HepG2 (cell line): Measurements from ENCODE around the gene PARD3. TPM values are rescaled to one million over a fixed set of nuclear protein-coding genes. Genes with fewer than 3 reads are reported as not detected.

Source experiments
- ATAC-seq: fragments of 200-7000 bp; cut with Tn5 transposase; 3 replicates; pipeline ENCODE4 v1.9.1; 2020; ENCODE audit warnings: mild to moderate bottlenecking, moderate library complexity
- BruUV-seq: library from RNA; stranded (reverse); fragments of 400-500 nt; replicated peaks from 2 replicates; lab custom pipeline; 2021; lab: Mats Ljungman, UMichigan
- CTCF ChIA-PET: fragments of 300-600 bp; formaldehyde crosslinking; extraction: SDS; loops from one replicate; lab custom pipeline; 2021; ENCODE audit warnings: low total read pairs, inconsistent platforms, low intra/inter-chr PET ratio; lab: Yijun Ruan, JAX
- POLR2A ChIA-PET: fragments of 350-600 bp; sonication (Branson Sonifier 250); formaldehyde crosslinking; loops from one replicate; lab custom pipeline; 2020; ENCODE audit warnings: antibody characterized with exemption, inconsistent platforms; lab: Yijun Ruan, JAX
- DNase-seq: peaks from one replicate; pipeline ENCODE4 v3.0.0-alpha.2; 2015; ENCODE audit warnings: low spot score
- FAIRE-seq: peaks from 3 replicates; lab custom pipeline; 2011; peaks lifted over from hg19 to GRCh38; lab: Jason Lieb, UNC
- H2AFZ ChIP-seq: one replicate; pipeline ENCODE4 v1.6.1; 2011; ENCODE audit warnings: low read length, inconsistent platforms
- H3K27ac ChIP-seq: fragments of 300-600 bp; 3 replicates; pipeline ENCODE4 v1.8.0; 2011; ENCODE audit warnings: mixed run types, mild to moderate bottlenecking, mixed read lengths, low read length, inconsistent platforms; ENCODE audit not compliant: insufficient read depth; ENCODE audit errors: extremely low read length
- H3K27me3 ChIP-seq, 2 experiments: fragments of 200-600 bp in 1 of 2; 2 replicates in 1 of 2; 3 replicates in 1 of 2; pipeline versions ENCODE4 v1.6.0 to v1.8.0; 2011; ENCODE audit warnings: low read length in 2 of 2, mild to moderate bottlenecking in 2 of 2, moderate library complexity in 2 of 2, inconsistent platforms in 1 of 2; ENCODE audit not compliant: insufficient read depth in 2 of 2, control insufficient read depth in 1 of 2
- H3K36me3 ChIP-seq, 2 experiments: fragments of 200-600 bp in 1 of 2; replicated peaks in 1 of 2; 2 replicates in 1 of 2; 3 replicates in 1 of 2; pipeline versions ENCODE4 v1.5.1 to v1.8.0; 2011; ENCODE audit warnings: low read length in 2 of 2, inconsistent platforms in 1 of 2; ENCODE audit not compliant: insufficient read depth in 2 of 2, control insufficient read depth in 1 of 2
- H3K4me1 ChIP-seq: 2 replicates; pipeline ENCODE4 v1.5.1; 2012; ENCODE audit warnings: low read length, inconsistent platforms; ENCODE audit not compliant: insufficient read depth
- H3K4me2 ChIP-seq: 2 replicates; pipeline ENCODE4 v1.6.0; 2011; ENCODE audit warnings: low read depth, low read length, inconsistent platforms
- H3K4me3 ChIP-seq, 3 experiments: fragments of 200-600 bp in 1 of 3; sonication (generic), shearing (Covaris generic) in 1 of 3; replicated peaks in 1 of 3; 2 replicates each; pipeline ENCODE4 v1.5.1; 2011 to 2016; ENCODE audit warnings: low read length in 3 of 3, inconsistent platforms in 2 of 3, low read depth in 2 of 3, mild to moderate bottlenecking in 2 of 3, control low read depth in 1 of 3, mixed read lengths in 1 of 3; ENCODE audit not compliant: insufficient read depth in 1 of 3
- H3K79me2 ChIP-seq: one replicate; pipeline ENCODE4 v1.6.1; 2011; ENCODE audit warnings: low read length, inconsistent platforms; ENCODE audit not compliant: insufficient read depth
- H3K9ac ChIP-seq: 2 replicates; pipeline ENCODE4 v1.6.0; 2011; ENCODE audit warnings: mild to moderate bottlenecking, low read depth, low read length, inconsistent platforms; ENCODE audit not compliant: insufficient read depth
- H3K9me3 ChIP-seq: 2 replicates; pipeline ENCODE4 v1.5.1; 2012; ENCODE audit warnings: mild to moderate bottlenecking, low read length
- H4K20me1 ChIP-seq: 2 replicates; pipeline ENCODE4 v1.6.0; 2011; ENCODE audit warnings: inconsistent platforms, mild to moderate bottlenecking, low read length, moderate library complexity; ENCODE audit not compliant: insufficient read depth
- ATF7 ChIP-seq, 2 experiments: fragments of 450-650 bp in 1 of 2; sonication (generic) in 1 of 2; formaldehyde crosslinking in 1 of 2; IDR thresholded peaks; 2 replicates each; pipeline versions ENCODE4 v1.4.0 to v1.6.1; 2016 to 2020; ENCODE audit warnings: antibody characterized with exemption in 1 of 2, mild to moderate bottlenecking in 1 of 2, missing genetic modification reagents in 1 of 2
- BRCA1 ChIP-seq: sonication (generic); formaldehyde crosslinking; IDR thresholded peaks from 2 replicates; pipeline ENCODE4 v1.4.0; 2020; ENCODE audit warnings: missing genetic modification reagents
- CEBPZ ChIP-seq: IDR thresholded peaks from 2 replicates; pipeline ENCODE4 v1.6.1; 2012; ENCODE audit warnings: low read length, improper control_type of control experiment
- CSRNP1 ChIP-seq: sonication (generic); formaldehyde crosslinking; IDR thresholded peaks from 2 replicates; pipeline ENCODE4 v1.8.1; 2023; ENCODE audit warnings: mild to moderate bottlenecking, missing genetic modification reagents
- MAFF ChIP-seq: IDR thresholded peaks from 2 replicates; pipeline ENCODE4 v1.6.1; 2011; ENCODE audit warnings: low read depth, low read length, improper control_type of control experiment
- RERE ChIP-seq: IDR thresholded peaks from 2 replicates; pipeline ENCODE4 v1.6.1; 2016; ENCODE audit warnings: low read depth, missing genetic modification reagents, missing compliant biosample characterization
- ZBTB26 ChIP-seq: IDR thresholded peaks from 2 replicates; pipeline ENCODE4 v1.6.1; 2016; ENCODE audit warnings: missing compliant biosample characterization, missing genetic modification reagents, borderline replicate concordance
- ZNF513 ChIP-seq: sonication (generic); formaldehyde crosslinking; conservative IDR thresholded peaks from 2 replicates; pipeline ENCODE4 v1.5.0; 2020; ENCODE audit warnings: missing genetic modification reagents
- ZNF747 ChIP-seq: sonication (generic); formaldehyde crosslinking; IDR thresholded peaks from 2 replicates; pipeline ENCODE4 v1.8.1; 2023; ENCODE audit warnings: missing genetic modification reagents, mild to moderate bottlenecking, borderline replicate concordance
- ZSCAN20 ChIP-seq: sonication (generic); formaldehyde crosslinking; IDR thresholded peaks from 2 replicates; pipeline ENCODE4 v1.4.0; 2020; ENCODE audit warnings: missing genetic modification reagents, mild to moderate bottlenecking, borderline replicate concordance
- WGBS: methylation state at CpG from one replicate; pipeline ENCODE4 v1.1.6; 2017; ENCODE audit warnings: low lambda C conversion rate; 5-methylcytosine and 5-hydroxymethylcytosine counted together
- in situ Hi-C: cut with HindIII; loops from 2 replicates; pipeline ENCODE4 v1.10.0; 2017; ENCODE audit warnings: low pct_unique_long_range_greater_than_20kb; ENCODE audit not compliant: extremely low pct_ligation_motif_present
- intact Hi-C: fragments of 100-400 bp; cut with micrococcal nuclease; formaldehyde crosslinking; loops from one replicate; pipeline ENCODE4 v1.10.0; 2022; ENCODE audit not compliant: unreplicated experiment
- polyA plus RNA-seq, 8 experiments: library from polyadenylated mRNA; depleted of rRNA in 3 of 8; stranded (reverse) in 7 of 8; unstranded in 1 of 8; fragments of >200 nt; fragmentation: Illumina TruSeq in 4 of 8; extraction: Trizol in 4 of 8; gene quantifications; 2 replicates each; pipeline versions ENCODE4 v1.2.1 to v1.2.3, GENCODE V29; 2011 to 2016; ENCODE audit warnings: low read depth in 4 of 8, missing spikeins in 1 of 8, mixed read lengths in 1 of 8; ENCODE audit not compliant: insufficient read depth in 1 of 8
- total RNA-seq, 5 experiments: library from RNA; depleted of rRNA; stranded (reverse); fragments of >200 nt; fragmentation: Illumina TruSeq; extraction: Trizol; gene quantifications; 2 replicates each; pipeline ENCODE4 v1.2.3, GENCODE V29; 2016; ENCODE audit warnings: low read depth in 1 of 5

Gene PARD3
- total and polyA plus RNA-seq, 2 of the 13 experiments (the other 11 are each of a cell fraction or from before 2014, with no cell fraction given) = 40.9 to 60.0 TPM

GRCh38 chr10:34526186-34526585, 288.9 kb downstream of the PARD3 start:
- FAIRE-seq (no peak), ATAC-seq (no peak), DNase-seq (no peak)
- no peak overlapping the region for H3K27ac ChIP-seq
- peaks cover 19% of the 10 kb centered on the region for H3K4me1 ChIP-seq
- ChIA-PET CTCF (no interaction called here), POLR2A (no interaction called here)
- 92% methylated on average over 3 of the region's 3 CpGs for WGBS
- no peaks in the 10 kb centered on the region for H3K27me3 ChIP-seq
- no peaks in the 10 kb centered on the region for H3K36me3 ChIP-seq
- H3K79me2 ChIP-seq = peaks cover 3% of the 10 kb centered on the region
- H4K20me1 ChIP-seq = no peaks in the 10 kb centered on the region
- no peak overlapping the region for H3K4me2 ChIP-seq
- no peak overlapping the region for H3K9ac ChIP-seq
- H2AFZ ChIP-seq = no peak overlapping the region
- intact Hi-C loops = loop anchor here (10.0 kb wide), 1 partner anchor 109 kb away; no protein-coding TSS in a partner anchor
- no peaks in the 10 kb centered on the region for H3K9me3 ChIP-seq
- no TSS peak for BruUV-seq
- H3K4me3 ChIP-seq = no peak overlapping the region
- in situ Hi-C loops = no loop called here
- TF ChIP-seq BRCA1 (no peak), CSRNP1 (no peak), MAFF (no peak), ZSCAN20 (no peak), ZBTB26 (CRISPR knock-in tag) (no peak), ATF7 (IDR thresholded peaks at IDR 0.05) (no peak), ATF7 (CRISPR knock-in tag; IDR thresholded peaks at IDR 0.05) (no peak), CEBPZ (no peak), ZNF747 (CRISPR knock-in tag) (no peak), RERE (CRISPR knock-in tag) (no peak), ZNF513 (CRISPR knock-in tag) (no peak)
